Activated naive CD4-positive, alpha-beta T cell treated with anti-CD3 and anti-CD28 coated beads, Interleukin-2, amount 50 U/mL, for 24 hours (primary cell): Measurements from ENCODE around the gene KCNMA1.
"Not testable (repeated sequence)": the region's sequence is repeated elsewhere in the genome, so short reads cannot be mapped to it uniquely, and the experiment has no call there.

Experiments
- H3K27ac Mint-ChIP-seq: one replicate; pipeline ENCODE4 v1.8.0; 2021; ENCODE audit warnings: mild to moderate bottlenecking, mixed read lengths
- H3K27me3 Mint-ChIP-seq: one replicate; pipeline ENCODE4 v1.8.0; 2021; ENCODE audit warnings: mixed read lengths
- H3K36me3 Mint-ChIP-seq: one replicate; pipeline ENCODE4 v1.8.0; 2021; ENCODE audit warnings: mixed read lengths
- H3K4me1 Mint-ChIP-seq: one replicate; pipeline ENCODE4 v1.8.0; 2021; ENCODE audit warnings: mixed read lengths
- H3K4me3 Mint-ChIP-seq: one replicate; pipeline ENCODE4 v1.8.0; 2021; ENCODE audit warnings: mild to moderate bottlenecking, mixed read lengths
- H3K9me3 Mint-ChIP-seq: one replicate; pipeline ENCODE4 v1.8.0; 2021; ENCODE audit warnings: mixed read lengths

KCNMA1 gene

GRCh38 chr10:77670817-77671443, 33.3 kb upstream of the KCNMA1 start:
- H3K4me1 Mint-ChIP-seq = no peaks in the 10 kb centered on the region
- no peaks in the 10 kb centered on the region for H3K36me3 Mint-ChIP-seq
- H3K27me3 Mint-ChIP-seq = peaks cover 18% of the 10 kb centered on the region
- no peak overlapping the region for H3K4me3 Mint-ChIP-seq
- H3K27ac Mint-ChIP-seq = peak overlapping the region; percentile 13
- no peaks in the 10 kb centered on the region for H3K9me3 Mint-ChIP-seq

GRCh38 chr10:77669892-77670291, 32.3 kb upstream of the KCNMA1 start:
- Mint-ChIP-seq H3K27me3 (peaks cover 20% of the 10 kb centered on the region), H3K4me1 (no peaks in the 10 kb centered on the region), H3K27ac (no peak overlapping the region), H3K4me3 (no peak overlapping the region), H3K36me3 (no peaks in the 10 kb centered on the region), H3K9me3 (no peaks in the 10 kb centered on the region)

- H3K4me3 Mint-ChIP-seq = no peak overlapping the region
- no peaks in the 10 kb centered on the region for H3K36me3 Mint-ChIP-seq
- peaks cover 18% of the 10 kb centered on the region for H3K27me3 Mint-ChIP-seq
- H3K27ac Mint-ChIP-seq = no peak overlapping the region
- no peaks in the 10 kb centered on the region for H3K4me1 Mint-ChIP-seq
- no peaks in the 10 kb centered on the region for H3K9me3 Mint-ChIP-seq
Observed at GRCh38 chr10:77667426-77668324, 30.1 kb upstream of the KCNMA1 start.

GRCh38 chr10:77666821-77667220, 29.2 kb upstream of the KCNMA1 start:
- Mint-ChIP-seq H3K9me3 (no peaks in the 10 kb centered on the region), H3K4me1 (no peaks in the 10 kb centered on the region), H3K4me3 (no peak overlapping the region), H3K27me3 (peaks cover 11% of the 10 kb centered on the region), H3K27ac (no peak overlapping the region), H3K36me3 (no peaks in the 10 kb centered on the region)

- no peaks in the 10 kb centered on the region for H3K9me3 Mint-ChIP-seq
- no peaks in the 10 kb centered on the region for H3K4me1 Mint-ChIP-seq
- no peaks in the 10 kb centered on the region for H3K36me3 Mint-ChIP-seq
- no peak overlapping the region for H3K27ac Mint-ChIP-seq
- peaks cover 6% of the 10 kb centered on the region for H3K27me3 Mint-ChIP-seq
- H3K4me3 Mint-ChIP-seq = no peak overlapping the region
Observed at GRCh38 chr10:77664696-77665095, 27.1 kb upstream of the KCNMA1 start.

- Mint-ChIP-seq H3K4me3 (no peak overlapping the region), H3K27me3 (peaks cover 6% of the 10 kb centered on the region), H3K4me1 (no peaks in the 10 kb centered on the region), H3K27ac (no peak overlapping the region), H3K9me3 (no peaks in the 10 kb centered on the region), H3K36me3 (no peaks in the 10 kb centered on the region)
Observed at GRCh38 chr10:77664008-77664407, 26.4 kb upstream of the KCNMA1 start.

GRCh38 chr10:77661674-77662073, 24.1 kb upstream of the KCNMA1 start:
- Mint-ChIP-seq H3K36me3 (no peaks in the 10 kb centered on the region), H3K9me3 (no peaks in the 10 kb centered on the region), H3K4me1 (no peaks in the 10 kb centered on the region), H3K4me3 (no peak overlapping the region), H3K27ac (no peak overlapping the region), H3K27me3 (peaks cover 4% of the 10 kb centered on the region)

- Mint-ChIP-seq H3K36me3 (no peaks in the 10 kb centered on the region), H3K9me3 (no peaks in the 10 kb centered on the region), H3K4me3 (no peak overlapping the region), H3K4me1 (no peaks in the 10 kb centered on the region), H3K27me3 (peaks cover 4% of the 10 kb centered on the region), H3K27ac (no peak overlapping the region)
Observed at GRCh38 chr10:77661100-77661499, 23.5 kb upstream of the KCNMA1 start.

- H3K27me3 Mint-ChIP-seq, H3K9me3 Mint-ChIP-seq, H3K36me3 Mint-ChIP-seq, H3K4me3 Mint-ChIP-seq, H3K27ac Mint-ChIP-seq, H3K4me1 Mint-ChIP-seq: not testable (repeated sequence)
Observed at GRCh38 chr10:77659046-77659670, 21.6 kb upstream of the KCNMA1 start.

GRCh38 chr10:77653210-77653609, 15.6 kb upstream of the KCNMA1 start:
- Mint-ChIP-seq H3K9me3 (peaks cover 4% of the 10 kb centered on the region), H3K4me1 (no peaks in the 10 kb centered on the region), H3K36me3 (no peaks in the 10 kb centered on the region), H3K27me3 (peaks cover 9% of the 10 kb centered on the region), H3K27ac (no peak overlapping the region), H3K4me3 (no peak overlapping the region)

- Mint-ChIP-seq H3K9me3 (peaks cover 4% of the 10 kb centered on the region), H3K27ac (no peak overlapping the region), H3K4me3 (no peak overlapping the region), H3K4me1 (no peaks in the 10 kb centered on the region), H3K27me3 (peaks cover 12% of the 10 kb centered on the region), H3K36me3 (no peaks in the 10 kb centered on the region)
Observed at GRCh38 chr10:77649333-77650331, 12.0 kb upstream of the KCNMA1 start.

- Mint-ChIP-seq H3K27me3 (peaks cover 11% of the 10 kb centered on the region), H3K36me3 (no peaks in the 10 kb centered on the region), H3K4me3 (no peak overlapping the region), H3K27ac (no peak overlapping the region), H3K9me3 (peaks cover under 1% of the 10 kb centered on the region), H3K4me1 (no peaks in the 10 kb centered on the region)
Observed at GRCh38 chr10:77648472-77648871, 10.9 kb upstream of the KCNMA1 start.

GRCh38 chr10:77647543-77648293, 10.1 kb upstream of the KCNMA1 start:
- Mint-ChIP-seq H3K4me1 (no peaks in the 10 kb centered on the region), H3K27me3 (peaks cover 8% of the 10 kb centered on the region), H3K36me3 (no peaks in the 10 kb centered on the region), H3K9me3 (no peaks in the 10 kb centered on the region), H3K4me3 (no peak overlapping the region), H3K27ac (no peak overlapping the region)

GRCh38 chr10:77644557-77645243, 7.1 kb upstream of the KCNMA1 start:
- no peaks in the 10 kb centered on the region for H3K36me3 Mint-ChIP-seq
- no peaks in the 10 kb centered on the region for H3K9me3 Mint-ChIP-seq
- H3K27ac Mint-ChIP-seq = no peak overlapping the region
- peaks cover 16% of the 10 kb centered on the region for H3K27me3 Mint-ChIP-seq
- no peak overlapping the region for H3K4me3 Mint-ChIP-seq
- peaks cover 6% of the 10 kb centered on the region for H3K4me1 Mint-ChIP-seq
